K562 (cell line): Measurements from ENCODE around the gene GRK3.

Experiments used
- CBFB ChIP-seq: sonication (generic); formaldehyde crosslinking; IDR thresholded peaks from 2 replicates; pipeline ENCODE4 v1.4.0; 2020; ENCODE audit warnings: mild to moderate bottlenecking, missing genetic modification reagents
- EP300 ChIP-seq: IDR thresholded peaks from 2 replicates; pipeline ENCODE4 v1.6.1; 2012; ENCODE audit warnings: low read length, improper control_type of control experiment
- GTF2F1 ChIP-seq: IDR thresholded peaks from 2 replicates; pipeline ENCODE4 v1.6.1; 2011; ENCODE audit warnings: low read depth, low read length, improper control_type of control experiment
- MEIS2 ChIP-seq: fragments of 450-650 bp; IDR thresholded peaks from 2 replicates; pipeline ENCODE4 v1.6.1; 2014; ENCODE audit warnings: mild to moderate bottlenecking; ENCODE audit not compliant: partially characterized antibody
- NRF1 ChIP-seq, 2 experiments: fragments of 450-650 bp; IDR thresholded peaks in 1 of 2; conservative IDR thresholded peaks in 1 of 2; 2 replicates each; pipeline ENCODE4 v1.6.1; 2014; ENCODE audit warnings: mild to moderate bottlenecking in 2 of 2
- POLR2AphosphoS5 ChIP-seq: IDR thresholded peaks from 2 replicates; pipeline ENCODE4 v1.6.1; 2011; ENCODE audit warnings: mild to moderate bottlenecking, low read depth, low read length, moderate library complexity; ENCODE audit not compliant: control insufficient read depth, insufficient read depth
- SMARCB1 ChIP-seq: IDR thresholded peaks from 2 replicates; pipeline ENCODE4 v1.6.1; 2011; ENCODE audit warnings: improper control_type of control experiment, low read depth; ENCODE audit not compliant: insufficient read length
- TAF1 ChIP-seq: IDR thresholded peaks from 2 replicates; pipeline ENCODE4 v1.6.1; 2011; ENCODE audit warnings: mild to moderate bottlenecking, low read length, moderate library complexity; ENCODE audit not compliant: insufficient read depth, control insufficient read depth, severe bottlenecking; ENCODE audit errors: extremely low read depth
- TBP ChIP-seq: optimal IDR thresholded peaks from 2 replicates; pipeline ENCODE3; 2011; ENCODE audit warnings: low read depth, low read length, improper control_type of control experiment

DNA sequence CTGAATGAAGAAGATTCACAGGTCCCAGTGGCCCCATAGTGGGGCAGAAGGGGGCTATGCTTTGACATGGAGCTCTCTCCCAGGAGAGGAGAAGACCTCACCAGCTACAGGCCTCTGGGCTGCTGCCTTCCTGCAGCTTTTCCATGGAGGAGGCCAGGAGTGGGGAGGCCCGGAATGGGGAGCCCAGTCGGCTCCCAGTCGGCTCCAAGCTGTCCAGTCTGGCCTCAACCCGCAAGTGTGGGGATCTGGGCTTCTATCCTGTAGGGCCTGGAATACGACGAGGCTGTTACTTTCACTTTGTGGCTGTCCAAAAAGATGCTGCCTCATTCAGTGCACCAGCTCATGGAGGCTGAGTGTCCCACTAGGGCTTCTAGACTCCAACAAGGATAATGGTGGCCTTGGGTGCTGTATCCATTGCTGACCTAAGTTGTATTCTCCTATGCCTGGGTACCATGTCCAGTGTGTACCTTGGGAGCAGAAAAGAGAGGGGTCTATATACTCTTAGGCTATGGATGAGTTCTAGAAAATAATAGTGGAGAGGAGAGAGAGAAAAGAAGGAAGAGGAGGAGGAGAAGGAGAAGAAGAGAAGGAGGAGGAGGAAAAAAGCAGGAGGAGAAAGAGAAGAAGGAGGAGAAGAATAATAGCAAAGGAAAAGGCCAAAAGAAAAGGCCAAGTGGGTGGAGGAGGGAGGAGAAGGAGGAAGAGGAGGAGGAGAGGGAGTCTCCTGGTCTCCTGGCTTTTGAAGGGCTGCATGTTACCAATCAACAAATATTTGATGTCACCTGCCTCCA is 178.6 kb downstream of the GRK3 start:
- TF ChIP-seq MEIS2, result no peak
- TF ChIP-seq EP300, result no peak
- TF ChIP-seq SMARCB1, result no peak
- TF ChIP-seq CBFB (CRISPR knock-in tag), result no peak
- TF ChIP-seq TBP, result no peak
- TF ChIP-seq NRF1 (conservative IDR thresholded peaks at IDR 0.05 in 1 of 2, IDR thresholded peaks at IDR 0.05 in 1 of 2), result no peak
- no peak for TF ChIP-seq TAF1
- no peak for TF ChIP-seq POLR2AphosphoS5
- TF ChIP-seq GTF2F1, result no peak
